ENCODE data around the gene FLT1. TPM values are rescaled to one million over a fixed set of nuclear protein-coding genes. Genes with fewer than 3 reads are reported as not detected.

The FLT1 gene
- polyA plus RNA-seq, 2 of the 4 experiments (the other 2 are of a cell fraction) = not detected

- TF ChIP-seq HMGXB4 (CRISPR knock-in tag; IDR thresholded peaks at IDR 0.05; ENCODE audit: borderline replicate concordance) (no peak), REST (IDR thresholded peaks at IDR 0.05) (no peak), MAX (IDR thresholded peaks at IDR 0.05) (no peak), ESRRA (IDR thresholded peaks at IDR 0.05; ENCODE audit: borderline replicate concordance, low read length) (no peak), CHD4 (IDR thresholded peaks at IDR 0.05; ENCODE audit: borderline replicate concordance) (no peak), GATA3 (IDR thresholded peaks at IDR 0.05; ENCODE audit: borderline replicate concordance) (no peak)
Observed at GRCh38 chr13:28485097-28485496, 9.8 kb downstream of the FLT1 start (continued).

GRCh38 chr13:28483313-28483931 lies 11.5 kb downstream of the FLT1 start:
- ATAC-seq (no peak), FAIRE-seq (no peak), DNase-seq (ENCODE audit: low read depth in 1 of 2, low spot score in 1 of 2) (no peak)
- Histone ChIP-seq H3K4me2 (no peak overlapping the region), H3K4me3 (no peak overlapping the region), H3K4me1 (no peaks in the 10 kb centered on the region), H3K27ac (no peak overlapping the region), H3K9me3 (no peaks in the 10 kb centered on the region)
- CTCF ChIA-PET = no interaction called here
- WGBS (ENCODE audit: missing lambda C conversion rate) = 7% methylated on average over 7 of the region's 7 CpGs
- POLR2A ChIA-PET = no interaction called here
- TF ChIP-seq CBX2 (IDR thresholded peaks at IDR 0.05; ENCODE audit: borderline replicate concordance, low read depth) (no peak), ESRRA (IDR thresholded peaks at IDR 0.05; ENCODE audit: borderline replicate concordance, low read length) (no peak), PBX3 (IDR thresholded peaks at IDR 0.05) (no peak), POLR2A (IDR thresholded peaks at IDR 0.05; ENCODE audit: low read length) (no peak), HEYL (CRISPR knock-in tag; IDR thresholded peaks at IDR 0.05) (no peak), NR3C1 (IDR thresholded peaks at IDR 0.05) (no peak), TP53 (CRISPR knock-in tag; IDR thresholded peaks at IDR 0.05) (no peak), CEBPB (IDR thresholded peaks at IDR 0.05) (no peak)

GRCh38 chr13:28479005-28479404 lies 15.9 kb downstream of the FLT1 start:
- no peak for ATAC-seq
- Histone ChIP-seq H3K4me1 (no peaks in the 10 kb centered on the region), H3K27ac (no peak overlapping the region), H3K4me3 (no peak overlapping the region), H3K9me3 (no peaks in the 10 kb centered on the region), H3K4me2 (no peak overlapping the region)
- CTCF ChIA-PET = interaction anchor here (0.6 to 1.0 kb wide), 2 partner anchors 8 to 1997 kb away, joined by 3 read pairs; no protein-coding TSS in a partner anchor
- DNase-seq (ENCODE audit: low read depth in 1 of 2, low spot score in 1 of 2) = no peak
- POLR2A ChIA-PET = no interaction called here
- no peak for FAIRE-seq
- no peak for TF ChIP-seq CHD4 (IDR thresholded peaks at IDR 0.05; ENCODE audit: borderline replicate concordance)
- TF ChIP-seq MYC (IDR thresholded peaks at IDR 0.05; ENCODE audit: borderline replicate concordance, low read length) = no peak
- WGBS (ENCODE audit: missing lambda C conversion rate) = 6% methylated on average over 1 of the region's 1 CpG

- WGBS (ENCODE audit: missing lambda C conversion rate) = 43% methylated on average over 3 of the region's 3 CpGs
- Histone ChIP-seq H3K4me1 (no peaks in the 10 kb centered on the region), H3K4me3 (no peak overlapping the region), H3K4me2 (no peak overlapping the region), H3K27ac (no peak overlapping the region), H3K9me3 (no peaks in the 10 kb centered on the region)
- ATAC-seq = no peak
- DNase-seq (ENCODE audit: low read depth in 1 of 2, low spot score in 1 of 2) = no peak
- no peak for FAIRE-seq
- ChIA-PET POLR2A (no interaction called here), CTCF (interaction anchor here (0.6 kb wide), 1 partner anchor 1996 kb away, joined by 3 read pairs; no protein-coding TSS in a partner anchor)
- TF ChIP-seq NR3C1 (IDR thresholded peaks at IDR 0.05) = no peak
- no peak for TF ChIP-seq MAFK (IDR thresholded peaks at IDR 0.05; ENCODE audit: partially characterized antibody)
- TF ChIP-seq BHLHE40 (IDR thresholded peaks at IDR 0.05; ENCODE audit: low read depth, low read length) = no peak
- TF ChIP-seq SMC3 (IDR thresholded peaks at IDR 0.05) = no peak
- no peak for TF ChIP-seq SREBF2 (IDR thresholded peaks at IDR 0.05)
- no peak for TF ChIP-seq REST (IDR thresholded peaks at IDR 0.05)
- TF ChIP-seq MYC (IDR thresholded peaks at IDR 0.05; ENCODE audit: borderline replicate concordance, low read length) = no peak
- TF ChIP-seq ZSCAN20 (CRISPR knock-in tag; IDR thresholded peaks at IDR 0.05) = no peak
- no peak for TF ChIP-seq CHD4 (IDR thresholded peaks at IDR 0.05; ENCODE audit: borderline replicate concordance)
- TF ChIP-seq NFE2L2 (conservative IDR thresholded peaks at IDR 0.05; ENCODE audit: low read length) = no peak
- TF ChIP-seq PHF8 (IDR thresholded peaks at IDR 0.05; ENCODE audit: borderline replicate concordance, low read depth) = no peak
Observed at GRCh38 chr13:28478127-28478526, 16.8 kb downstream of the FLT1 start.

Measured in A549 (cell line).